Left renal cortex interstitium (tissue), 4 donors: ENCODE results near the gene LRRC61. TPM values are rescaled to one million over a fixed set of nuclear protein-coding genes. Genes with fewer than 3 reads are reported as not detected.
"Not testable (repeated sequence)": the region's sequence is repeated elsewhere in the genome, so short reads cannot be mapped to it uniquely, and the experiment has no call there.

Source experiments
- DNase-seq, 4 donors: peaks; one replicate each; pipeline ENCODE4 v3.0.0-alpha.2; 2013; ENCODE audit warnings: low read depth in 4 of 4, low spot score in 2 of 4, missing footprints in 1 of 4
- polyA plus RNA-seq, 4 donors: library from polyadenylated mRNA; unstranded; fragments of 120-200 nt; gene quantifications; one replicate each; pipeline ENCODE4 v1.2.1, GENCODE V29; 2013; ENCODE audit not compliant: insufficient read length in 4 of 4

The LRRC61 gene
- polyA plus RNA-seq, 4 donors = 20.8 to 35.5 (median 29.0) TPM

GRCh38 chr7:150380463-150380862, 57.3 kb downstream of the LRRC61 start:
- DNase-seq = no peak

- no peak for DNase-seq
Measured at GRCh38 chr7:150381096-150381495, 57.9 kb downstream of the LRRC61 start.

DNA sequence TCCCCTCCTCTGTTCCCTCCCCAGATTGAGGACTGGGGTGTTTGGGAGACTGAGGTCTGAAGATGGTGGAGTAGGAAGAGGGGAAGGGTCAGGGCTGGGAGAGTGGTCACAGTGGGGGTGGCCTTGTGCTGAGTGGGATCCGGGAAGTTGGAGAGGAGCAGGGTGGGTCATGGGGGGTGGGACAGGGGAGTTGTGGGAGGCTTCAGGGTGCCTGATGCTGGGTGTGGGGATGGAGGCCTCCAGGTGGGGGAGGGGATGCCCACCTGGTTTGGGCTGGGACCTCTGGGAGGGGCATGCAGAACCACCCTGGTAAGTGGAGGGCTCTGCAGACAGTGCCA, 58.6 kb downstream of the LRRC61 start:
- DNase-seq = no peak

DNA sequence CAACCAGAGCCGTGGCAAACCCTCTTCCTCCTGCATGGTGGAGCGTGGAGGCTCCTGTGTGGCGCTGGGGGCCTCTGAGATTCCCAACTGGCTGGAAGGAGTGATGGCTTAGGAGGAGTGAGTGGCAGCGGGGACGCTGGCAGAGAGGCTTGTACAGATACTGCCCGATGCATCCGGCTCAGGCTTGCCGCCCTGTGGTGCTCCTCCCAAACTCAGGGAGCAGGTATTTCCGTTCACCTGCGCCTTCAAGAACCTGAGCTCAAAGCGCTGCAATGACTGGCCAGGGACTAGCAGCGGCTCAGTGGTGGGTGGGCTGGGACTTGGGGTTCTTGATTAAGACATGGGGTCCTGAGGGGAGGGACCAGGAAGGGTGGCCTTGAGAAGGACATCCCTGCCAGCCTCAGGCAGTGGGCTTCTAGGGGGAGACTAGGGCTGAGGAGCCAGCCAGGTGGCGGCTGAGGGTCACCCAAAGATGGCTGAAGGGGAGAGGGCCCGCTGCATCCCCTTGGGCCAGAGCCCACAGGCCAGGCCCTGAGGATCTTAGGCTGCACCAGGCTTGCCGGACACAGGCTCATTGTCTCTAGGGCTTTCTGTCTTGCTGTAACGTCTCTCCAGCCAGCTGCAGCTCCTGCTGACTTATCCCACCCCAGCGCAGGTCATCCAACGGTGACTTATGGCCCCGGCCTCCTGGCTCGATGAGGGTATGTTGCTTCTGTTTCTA, 59.1 kb downstream of the LRRC61 start:
- DNase-seq = no peak

GRCh38 chr7:150382844-150383225, 59.7 kb downstream of the LRRC61 start:
- DNase-seq = no peak

DNA sequence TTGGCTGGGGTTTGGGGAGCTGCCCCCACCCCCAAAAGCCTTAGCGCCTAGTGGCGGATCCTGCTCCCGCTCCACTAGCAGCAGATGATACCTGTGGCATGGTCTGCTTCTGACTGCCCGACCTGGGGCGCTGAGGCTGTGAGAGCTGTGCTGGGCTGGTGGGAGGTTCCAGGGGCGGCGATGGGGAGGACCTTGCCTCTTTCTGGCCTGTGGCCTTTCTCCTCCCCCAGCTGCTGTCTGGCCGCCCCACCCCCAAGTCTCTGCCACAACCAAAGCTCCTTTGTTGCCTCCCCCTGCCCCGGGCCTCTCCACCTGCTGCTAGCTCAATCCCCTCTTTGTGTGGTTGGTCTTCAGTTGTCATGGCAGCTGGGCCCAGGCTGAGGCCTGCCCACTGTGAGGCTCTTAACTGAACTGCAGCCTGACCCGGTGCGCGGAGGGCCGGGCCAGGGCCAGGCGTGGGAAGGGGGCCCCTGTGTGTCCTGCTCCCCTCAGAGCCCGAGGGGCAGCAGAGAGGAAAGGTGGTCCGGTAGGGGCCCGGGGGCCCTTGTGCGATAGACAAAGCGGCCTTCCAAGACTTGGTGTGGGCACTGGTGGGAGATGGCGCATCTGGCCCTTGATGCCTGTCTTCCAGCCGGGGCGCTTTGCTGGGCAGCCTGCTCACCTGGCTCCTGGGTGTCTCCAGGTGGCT, 60.7 kb downstream of the LRRC61 start:
- DNase-seq = no peak

- DNase-seq = no peak
Measured at GRCh38 chr7:150384406-150385301, 61.5 kb downstream of the LRRC61 start.

- DNase-seq = no peak
Measured at GRCh38 chr7:150385302-150385723, 62.2 kb downstream of the LRRC61 start.

DNA sequence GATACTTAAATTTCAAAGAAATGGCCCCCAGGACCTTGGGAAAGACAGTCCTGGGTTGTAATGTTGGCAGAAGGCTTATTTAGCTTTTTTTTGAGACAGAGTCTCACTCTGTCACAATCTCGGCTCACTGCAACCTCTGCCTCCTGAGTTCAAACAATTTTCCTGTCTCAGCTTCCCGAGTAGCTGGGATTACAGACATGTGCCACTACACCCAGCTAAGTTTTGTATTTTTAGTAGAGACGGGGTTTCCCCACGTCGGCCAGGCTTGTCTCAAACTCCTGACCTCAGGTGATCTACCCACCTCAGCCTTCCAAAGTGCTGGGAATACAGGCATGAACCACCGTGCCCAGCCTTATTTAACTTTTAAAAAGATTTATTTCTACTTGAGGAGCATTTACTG, 62.7 kb downstream of the LRRC61 start:
- not testable (repeated sequence) for DNase-seq

Other genes starting within 250 kb of the LRRC61 start
- gene ACTR3C, start 190 bp downstream of the LRRC61 start, polyA plus RNA-seq = 1 to 10 TPM; 7.4 to 9.4 (median 7.5) TPM
- gene RARRES2, start 18.3 kb downstream of the LRRC61 start, polyA plus RNA-seq = 10 to 100 TPM; 46.3 to 91.8 (median 55.6) TPM
- gene REPIN1, start 45.5 kb downstream of the LRRC61 start, polyA plus RNA-seq = 100 to 1,000 TPM in 3 of 4 donors, 10 to 100 TPM in 1; 81.6 to 123 (median 104) TPM
- gene ZNF775, start 56.0 kb downstream of the LRRC61 start, polyA plus RNA-seq = 10 to 100 TPM in 1 of 4 donors, 1 to 10 TPM in 3; 4.6 to 11.7 (median 8.7) TPM
- gene GIMAP8, start 127.3 kb downstream of the LRRC61 start, polyA plus RNA-seq = 1 to 10 TPM; 8.2 to 8.6 (median 8.4) TPM
- 10 to 100 TPM; 11.4 to 19.6 (median 15.2) TPM for gene GIMAP7, start 191.5 kb downstream of the LRRC61 start, polyA plus RNA-seq
- gene GIMAP4, start 244.0 kb downstream of the LRRC61 start, polyA plus RNA-seq = 10 to 100 TPM; 20.0 to 28.3 (median 22.8) TPM